Endodermal cell (in vitro differentiated cells): ENCODE measurements around the gene MRPS34. TPM values are rescaled to one million over a fixed set of nuclear protein-coding genes. Genes with fewer than 3 reads are reported as not detected.

ENCODE experiments used
- DNase-seq: peaks from one replicate; pipeline ENCODE4 v3.0.0-alpha.2; 2017
- H3K27ac ChIP-seq: 2 replicates; pipeline ENCODE4 v1.5.1; 2013; ENCODE audit warnings: mild to moderate bottlenecking, low read depth, low read length, moderate library complexity
- H3K27me3 ChIP-seq: 2 replicates; pipeline ENCODE4 v1.6.1; 2013; ENCODE audit warnings: mild to moderate bottlenecking, low read length, moderate library complexity; ENCODE audit not compliant: insufficient read depth, control insufficient read depth, poor library complexity, severe bottlenecking
- H3K36me3 ChIP-seq: 2 replicates; pipeline ENCODE4 v1.7.0; 2013; ENCODE audit warnings: mild to moderate bottlenecking, low read length, moderate library complexity; ENCODE audit not compliant: control insufficient read depth, insufficient read depth
- H3K4me1 ChIP-seq: one replicate; pipeline ENCODE4 v1.7.0; 2013; ENCODE audit warnings: low read length; ENCODE audit not compliant: control insufficient read depth, insufficient read depth
- H3K4me3 ChIP-seq: 2 replicates; pipeline ENCODE4 v1.5.1; 2013; ENCODE audit warnings: mild to moderate bottlenecking, low read length, moderate library complexity
- H3K9ac ChIP-seq: 2 replicates; pipeline ENCODE4 v1.6.1; 2013; ENCODE audit warnings: mild to moderate bottlenecking, low read length, moderate library complexity; ENCODE audit not compliant: poor library complexity, severe bottlenecking; ENCODE audit errors: extremely low read depth
- H3K9me3 ChIP-seq: 2 replicates; pipeline ENCODE4 v1.6.1; 2013; ENCODE audit warnings: mild to moderate bottlenecking, low read length, moderate library complexity; ENCODE audit not compliant: control insufficient read depth
- H3K27ac Mint-ChIP-seq: 2 replicates; pipeline ENCODE4 v1.8.0; 2020; ENCODE audit warnings: mixed read lengths
- H3K27me3 Mint-ChIP-seq: 2 replicates; pipeline ENCODE4 v1.8.0; 2021; ENCODE audit warnings: mild to moderate bottlenecking, mixed read lengths; ENCODE audit not compliant: insufficient read depth
- H3K36me3 Mint-ChIP-seq: 2 replicates; pipeline ENCODE4 v1.8.0; 2020; ENCODE audit warnings: low read depth, mixed read lengths
- H3K4me1 Mint-ChIP-seq: 2 replicates; pipeline ENCODE4 v1.8.0; 2020; ENCODE audit warnings: mixed read lengths
- H3K4me3 Mint-ChIP-seq: 2 replicates; pipeline ENCODE4 v1.8.0; 2020; ENCODE audit warnings: mild to moderate bottlenecking, moderate library complexity, mixed read lengths
- H3K9me3 Mint-ChIP-seq: 2 replicates; pipeline ENCODE4 v1.8.0; 2020; ENCODE audit warnings: mild to moderate bottlenecking, mixed read lengths
- WGBS, 2 experiments: methylation state at CpG; one replicate each; pipeline versions ENCODE4 v1.1.5 to v1.1.7; 2013; ENCODE audit warnings: missing lambda C conversion rate in 2 of 2, mixed read lengths in 1 of 2; ENCODE audit not compliant: insufficient coverage in 1 of 2, insufficient read length in 1 of 2; 5-methylcytosine and 5-hydroxymethylcytosine counted together
- total RNA-seq, 2 donors: library from RNA; stranded (reverse); fragmentation: NEBNext Ultra II Directional in 1 of 2; extraction: Animal tissue kit (Norgen Biotek cat#: 25700) in 1 of 2; gene quantifications; 2 replicates in 1 of 2; 3 replicates in 1 of 2; pipeline ENCODE4 v1.2.1, GENCODE V29; 2021
- TF ChIP-seq, protein P1 (sequence below): fragments of 200-600 bp; sonication (generic); conservative IDR thresholded peaks from 2 replicates; pipeline ENCODE4 v1.5.0; 2021; ENCODE audit warnings: antibody characterized with exemption, mild to moderate bottlenecking

MRPS34 gene
- total RNA-seq, 2 donors from 2014 or later = 137 to 164 TPM

DNA sequence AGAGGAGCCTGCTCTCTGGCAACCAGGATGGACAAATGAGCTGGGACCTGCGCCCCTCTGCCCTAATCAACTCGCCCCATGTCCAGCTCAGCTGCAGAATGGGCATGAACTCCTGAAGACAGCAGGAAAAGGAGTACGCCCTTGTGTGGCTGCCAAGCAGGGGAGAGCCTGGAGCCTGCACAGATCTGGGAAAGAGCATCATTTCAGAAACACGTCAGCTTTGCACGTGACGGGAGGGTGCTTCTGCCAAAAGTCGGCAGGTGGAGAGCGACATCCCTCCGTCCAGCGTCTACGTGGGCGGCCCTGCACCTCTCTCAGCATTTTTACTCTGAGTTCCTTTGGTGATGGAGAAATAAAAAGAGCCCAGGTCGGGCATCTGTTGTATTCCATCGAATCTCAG is 20.1 kb downstream of the MRPS34 start:
- TF ChIP-seq, protein P1, sequence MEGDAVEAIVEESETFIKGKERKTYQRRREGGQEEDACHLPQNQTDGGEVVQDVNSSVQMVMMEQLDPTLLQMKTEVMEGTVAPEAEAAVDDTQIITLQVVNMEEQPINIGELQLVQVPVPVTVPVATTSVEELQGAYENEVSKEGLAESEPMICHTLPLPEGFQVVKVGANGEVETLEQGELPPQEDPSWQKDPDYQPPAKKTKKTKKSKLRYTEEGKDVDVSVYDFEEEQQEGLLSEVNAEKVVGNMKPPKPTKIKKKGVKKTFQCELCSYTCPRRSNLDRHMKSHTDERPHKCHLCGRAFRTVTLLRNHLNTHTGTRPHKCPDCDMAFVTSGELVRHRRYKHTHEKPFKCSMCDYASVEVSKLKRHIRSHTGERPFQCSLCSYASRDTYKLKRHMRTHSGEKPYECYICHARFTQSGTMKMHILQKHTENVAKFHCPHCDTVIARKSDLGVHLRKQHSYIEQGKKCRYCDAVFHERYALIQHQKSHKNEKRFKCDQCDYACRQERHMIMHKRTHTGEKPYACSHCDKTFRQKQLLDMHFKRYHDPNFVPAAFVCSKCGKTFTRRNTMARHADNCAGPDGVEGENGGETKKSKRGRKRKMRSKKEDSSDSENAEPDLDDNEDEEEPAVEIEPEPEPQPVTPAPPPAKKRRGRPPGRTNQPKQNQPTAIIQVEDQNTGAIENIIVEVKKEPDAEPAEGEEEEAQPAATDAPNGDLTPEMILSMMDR = no peak
- Mint-ChIP-seq H3K36me3 (peaks cover 47% of the 10 kb centered on the region), H3K27me3 (no peaks in the 10 kb centered on the region), H3K4me1 (no peaks in the 10 kb centered on the region), H3K4me3 (no peak overlapping the region), H3K27ac (no peak overlapping the region), H3K9me3 (no peaks in the 10 kb centered on the region)
- no peak for DNase-seq
- no peaks in the 10 kb centered on the region for H3K27me3 ChIP-seq
- WGBS, 2 experiments = 96 to 97% methylated on average over 14 of the region's 14 CpGs
- H3K9me3 ChIP-seq = no peaks in the 10 kb centered on the region
- H3K36me3 ChIP-seq = peaks cover 41% of the 10 kb centered on the region
- H3K27ac ChIP-seq = no peak overlapping the region
- no peak overlapping the region for H3K9ac ChIP-seq
- no peak overlapping the region for H3K4me3 ChIP-seq
- no peaks in the 10 kb centered on the region for H3K4me1 ChIP-seq

DNA sequence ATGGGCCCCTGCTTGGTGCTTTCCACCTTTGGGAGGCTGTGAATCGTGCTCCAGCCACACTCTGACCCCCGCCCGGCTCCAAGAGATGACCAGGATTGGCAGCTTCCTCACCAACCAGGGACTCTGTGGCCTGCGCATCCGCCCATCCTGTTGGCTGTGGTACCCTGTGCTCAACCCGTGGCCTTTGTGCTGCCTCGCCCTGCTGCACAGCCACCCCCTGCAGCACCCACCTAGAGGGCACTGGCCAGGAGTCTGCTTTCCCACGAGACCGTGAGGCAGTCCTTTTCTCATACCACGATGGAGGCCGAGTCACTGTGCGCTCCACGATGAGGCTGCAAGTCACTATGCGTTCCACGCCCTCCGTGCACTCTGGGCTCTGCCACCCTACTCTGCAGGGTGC is 21.0 kb downstream of the MRPS34 start:
- TF ChIP-seq, protein P1 = no peak
- 95 to 96% methylated on average over 12 to 16 of the region's 16 CpGs for WGBS, 2 experiments
- Histone ChIP-seq H3K9ac (no peak overlapping the region), H3K36me3 (peaks cover 41% of the 10 kb centered on the region), H3K9me3 (no peaks in the 10 kb centered on the region), H3K4me3 (no peak overlapping the region), H3K27ac (no peak overlapping the region), H3K27me3 (no peaks in the 10 kb centered on the region), H3K4me1 (no peaks in the 10 kb centered on the region)
- no peak for DNase-seq
- no peaks in the 10 kb centered on the region for H3K9me3 Mint-ChIP-seq
- H3K27me3 Mint-ChIP-seq = no peaks in the 10 kb centered on the region
- H3K36me3 Mint-ChIP-seq = peaks cover 51% of the 10 kb centered on the region
- H3K4me1 Mint-ChIP-seq = no peaks in the 10 kb centered on the region
- no peak overlapping the region for H3K4me3 Mint-ChIP-seq
- no peak overlapping the region for H3K27ac Mint-ChIP-seq

GRCh38 chr16:1749152-1750117 is 23.5 kb downstream of the MRPS34 start:
- H3K9ac ChIP-seq = no peak overlapping the region
- Mint-ChIP-seq H3K27ac (no peak overlapping the region), H3K4me3 (no peak overlapping the region), H3K36me3 (peaks cover 48% of the 10 kb centered on the region), H3K9me3 (no peaks in the 10 kb centered on the region), H3K4me1 (no peaks in the 10 kb centered on the region), H3K27me3 (no peaks in the 10 kb centered on the region)
- no peak for DNase-seq
- 93 to 96% methylated on average over 15 to 29 of the region's 29 CpGs for WGBS, 2 experiments
- no peaks in the 10 kb centered on the region for H3K4me1 ChIP-seq
- TF ChIP-seq, protein P1 = no peak
- H3K4me3 ChIP-seq = no peak overlapping the region
- H3K27me3 ChIP-seq = no peaks in the 10 kb centered on the region
- H3K9me3 ChIP-seq = no peaks in the 10 kb centered on the region
- no peak overlapping the region for H3K27ac ChIP-seq
- H3K36me3 ChIP-seq = peaks cover 34% of the 10 kb centered on the region
